ENCODE results near the gene UQCC2. TPM values are rescaled to one million over a fixed set of nuclear protein-coding genes. Genes with fewer than 3 reads are reported as not detected.
A peak's percentile ranks its signal among the peaks of the same experiment; 100 is the strongest.

The UQCC2 gene
- total RNA-seq, 2 experiments from 2014 or later, result 64.9 to 85.3 TPM

DNA sequence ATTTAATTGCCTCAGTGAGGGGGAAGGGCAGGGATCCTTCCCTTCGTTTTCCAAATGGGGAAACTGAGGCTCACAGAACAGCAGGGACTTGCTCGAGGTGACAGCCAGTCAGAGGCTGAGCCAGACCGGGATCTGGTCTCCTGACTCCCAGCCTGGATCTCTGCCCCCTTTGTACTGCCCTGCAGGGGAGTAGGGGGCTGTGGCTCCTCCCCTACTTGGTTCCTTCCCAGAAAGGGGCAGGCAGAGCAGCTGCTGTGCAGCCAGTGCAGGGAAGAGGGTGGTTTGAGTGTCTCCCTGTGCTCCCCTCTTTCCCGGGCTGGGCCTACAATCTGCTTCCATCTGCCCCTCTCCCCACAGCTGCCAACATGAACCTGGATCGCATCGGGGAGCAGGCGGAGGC is 37.6 kb downstream of the UQCC2 start:
- TF ChIP-seq EZH2phosphoT487 (IDR thresholded peaks at IDR 0.05; ENCODE audit: borderline replicate concordance, low read depth, low read length) (no peak), CTCF (conservative IDR thresholded peaks at IDR 0.05; ENCODE audit: low read length) (no peak)
- Histone ChIP-seq H4K20me1 (ENCODE audit: insufficient read depth, low read length) (no peaks in the 10 kb centered on the region), H3K79me2 (ENCODE audit: insufficient read depth, low read depth, low read length) (no peaks in the 10 kb centered on the region), H3K4me1 (ENCODE audit: insufficient read depth, low read length, poor library complexity, severe bottlenecking) (peaks cover under 1% of the 10 kb centered on the region), H2AFZ (ENCODE audit: low read length) (no peak overlapping the region), H3K9me3 (ENCODE audit: low read length) (no peaks in the 10 kb centered on the region), H3K36me3 (ENCODE audit: insufficient read depth, low read length) (peaks cover 100% of the 10 kb centered on the region), H3K9me2 (ENCODE audit: insufficient read depth, low read length) (no peaks in the 10 kb centered on the region), H3K4me3 (ENCODE audit: low read depth, low read length, poor library complexity, severe bottlenecking) (no peak overlapping the region), H3K27ac (ENCODE audit: low read depth, low read length, poor library complexity, severe bottlenecking) (no peak overlapping the region), H3K4me2 (ENCODE audit: low read length) (no peak overlapping the region)
- no peak for DNase-seq (ENCODE audit: low spot score)
- intact Hi-C loops (cut with micrococcal nuclease; ENCODE audit: unreplicated experiment), result no loop called here
- no TSS peak for BruUV-seq (replicated peaks)
- POLR2A ChIA-PET, result no interaction called here
- CTCF ChIA-PET (ENCODE audit: unreplicated experiment), result no interaction called here

GRCh38 chr6:33672808-33673207 is 38.7 kb downstream of the UQCC2 start:
- BruUV-seq (replicated peaks), result no TSS peak
- H3K36me3 ChIP-seq (ENCODE audit: insufficient read depth, low read length), result peaks cover 100% of the 10 kb centered on the region
- H3K4me2 ChIP-seq (ENCODE audit: low read length), result no peak overlapping the region
- no peaks in the 10 kb centered on the region for H3K79me2 ChIP-seq (ENCODE audit: insufficient read depth, low read depth, low read length)
- H3K4me3 ChIP-seq (ENCODE audit: low read depth, low read length, poor library complexity, severe bottlenecking), result no peak overlapping the region
- peak; percentile 43 for DNase-seq (ENCODE audit: low spot score)
- no peaks in the 10 kb centered on the region for H3K9me3 ChIP-seq (ENCODE audit: low read length)
- no peak overlapping the region for H3K27ac ChIP-seq (ENCODE audit: low read depth, low read length, poor library complexity, severe bottlenecking)
- no peak overlapping the region for H2AFZ ChIP-seq (ENCODE audit: low read length)
- H4K20me1 ChIP-seq (ENCODE audit: insufficient read depth, low read length), result no peaks in the 10 kb centered on the region
- intact Hi-C loops (cut with micrococcal nuclease; ENCODE audit: unreplicated experiment), result no loop called here
- TF ChIP-seq CTCF (conservative IDR thresholded peaks at IDR 0.05; ENCODE audit: low read length) (peak; percentile 44), EZH2phosphoT487 (IDR thresholded peaks at IDR 0.05; ENCODE audit: borderline replicate concordance, low read depth, low read length) (no peak)
- H3K9me2 ChIP-seq (ENCODE audit: insufficient read depth, low read length), result no peaks in the 10 kb centered on the region
- H3K4me1 ChIP-seq (ENCODE audit: insufficient read depth, low read length, poor library complexity, severe bottlenecking), result peaks cover 6% of the 10 kb centered on the region
- POLR2A ChIA-PET, result no interaction called here
- CTCF ChIA-PET (ENCODE audit: unreplicated experiment), result no interaction called here

DNA sequence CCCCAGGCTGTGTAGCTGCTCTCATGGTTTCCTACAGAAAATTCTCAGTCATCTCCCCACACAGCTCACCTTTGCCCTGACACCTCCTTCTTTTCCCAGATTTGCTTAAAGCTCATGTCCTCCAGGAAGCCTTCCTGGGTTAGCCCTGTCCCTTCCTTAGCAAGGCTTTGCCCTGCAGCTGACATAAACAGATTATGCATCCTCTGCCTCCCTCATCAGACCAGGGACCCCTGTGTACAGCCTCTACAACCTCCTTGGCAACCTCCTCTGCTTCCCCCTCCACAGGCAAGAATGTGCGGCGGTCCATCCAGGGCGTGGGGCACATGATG is 39.8 kb downstream of the UQCC2 start:
- Histone ChIP-seq H3K79me2 (ENCODE audit: insufficient read depth, low read depth, low read length) (no peaks in the 10 kb centered on the region), H3K4me3 (ENCODE audit: low read depth, low read length, poor library complexity, severe bottlenecking) (no peak overlapping the region), H2AFZ (ENCODE audit: low read length) (no peak overlapping the region), H3K9me2 (ENCODE audit: insufficient read depth, low read length) (no peaks in the 10 kb centered on the region), H3K36me3 (ENCODE audit: insufficient read depth, low read length) (peaks cover 100% of the 10 kb centered on the region), H3K4me1 (ENCODE audit: insufficient read depth, low read length, poor library complexity, severe bottlenecking) (peaks cover 6% of the 10 kb centered on the region), H3K4me2 (ENCODE audit: low read length) (no peak overlapping the region), H4K20me1 (ENCODE audit: insufficient read depth, low read length) (no peaks in the 10 kb centered on the region), H3K9me3 (ENCODE audit: low read length) (no peaks in the 10 kb centered on the region), H3K27ac (ENCODE audit: low read depth, low read length, poor library complexity, severe bottlenecking) (no peak overlapping the region)
- BruUV-seq (replicated peaks), result no TSS peak
- TF ChIP-seq EZH2phosphoT487 (IDR thresholded peaks at IDR 0.05; ENCODE audit: borderline replicate concordance, low read depth, low read length), result no peak
- no peak for TF ChIP-seq CTCF (conservative IDR thresholded peaks at IDR 0.05; ENCODE audit: low read length)
- ChIA-PET CTCF (ENCODE audit: unreplicated experiment) (interaction anchor here (0.8 kb wide), 1 partner anchor 50 kb away, joined by 5 read pairs; no protein-coding TSS in a partner anchor), POLR2A (no interaction called here)
- no peak for DNase-seq (ENCODE audit: low spot score)
- intact Hi-C loops (cut with micrococcal nuclease; ENCODE audit: unreplicated experiment), result no loop called here
